HG02938 (cell line): ENCODE measurements around the gene METTL24.
"Not testable (repeated sequence)": the region's sequence is repeated elsewhere in the genome, so short reads cannot be mapped to it uniquely, and the experiment has no call there.

Experiments
- ATAC-seq: cut with Tn5 transposase; IDR thresholded peaks from one replicate; pipeline ENCODE4 v1.9.1; 2021; ENCODE audit warnings: mild to moderate bottlenecking, moderate library complexity; ENCODE audit not compliant: unreplicated experiment

The METTL24 gene

DNA sequence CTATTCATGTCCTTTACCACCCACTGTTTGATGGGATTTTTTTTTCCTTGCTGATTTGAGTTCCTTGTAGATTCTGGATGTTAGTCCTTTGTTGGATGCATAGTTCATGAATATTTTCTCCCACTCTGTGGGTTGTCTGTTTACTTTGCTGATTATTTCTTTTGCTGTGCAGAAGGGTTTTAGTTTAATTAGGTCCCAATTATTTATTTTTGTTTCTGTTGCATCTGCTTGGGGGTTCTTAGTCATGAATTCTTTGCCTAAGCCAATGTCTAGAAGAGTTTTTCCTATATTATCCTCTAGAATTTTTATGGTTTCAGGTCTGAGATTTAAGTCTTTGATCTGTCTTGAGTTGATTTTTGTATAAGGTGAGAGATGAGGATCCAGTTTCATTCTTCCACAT lies 85.4 kb downstream of the METTL24 start:
- ATAC-seq: not testable (repeated sequence)

GRCh38 chr6:110271732-110272022 lies 86.5 kb downstream of the METTL24 start:
- no peak for ATAC-seq

GRCh38 chr6:110270165-110270564 lies 88.0 kb downstream of the METTL24 start:
- no peak for ATAC-seq

- ATAC-seq: no peak
These were observed 88.5 kb downstream of the METTL24 start for GRCh38 chr6:110269623-110270022.

DNA sequence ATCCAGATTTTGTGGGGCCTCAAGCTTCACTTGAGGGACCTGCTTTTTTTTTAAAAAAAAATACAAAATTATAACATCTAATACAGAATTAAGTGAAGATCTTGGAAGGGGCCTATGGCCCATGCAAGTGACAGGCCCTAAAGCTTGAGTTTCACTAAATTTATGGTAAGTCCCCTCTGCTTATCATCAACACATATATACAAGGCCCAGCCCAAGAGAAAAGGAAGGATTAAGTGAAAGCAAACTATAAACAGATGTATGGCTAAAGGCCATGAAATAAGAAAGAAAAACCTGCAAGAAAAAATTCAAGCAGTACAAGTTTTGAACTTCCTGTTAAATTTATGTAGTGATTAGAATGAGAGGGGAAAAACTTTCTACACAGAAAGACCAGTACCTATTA lies 91.2 kb downstream of the METTL24 start:
- no peak for ATAC-seq

DNA sequence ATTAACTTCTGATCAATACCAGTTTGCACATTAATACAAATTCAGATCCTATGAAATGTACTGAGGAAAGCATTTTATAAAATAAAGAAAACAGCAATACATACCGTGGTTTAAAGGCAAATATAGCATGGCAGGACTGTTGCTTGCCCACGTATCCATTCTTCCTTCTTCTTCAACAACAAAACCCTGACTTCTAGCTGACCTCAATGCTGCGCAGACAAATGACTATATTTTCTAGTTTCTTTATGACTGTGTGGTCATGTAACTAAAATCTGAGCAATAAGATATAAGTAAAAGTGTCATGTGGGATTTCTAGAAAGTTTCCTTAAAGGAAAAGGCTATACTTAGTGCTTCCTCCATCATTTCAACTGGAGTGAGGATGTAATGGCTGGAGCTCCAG lies 92.9 kb downstream of the METTL24 start:
- peak; percentile 61 for ATAC-seq

- no peak for ATAC-seq
These were observed 101.8 kb downstream of the METTL24 start for GRCh38 chr6:110256366-110256765.

- no peak for ATAC-seq
These were observed 102.9 kb downstream of the METTL24 start for GRCh38 chr6:110255211-110255750.

DNA sequence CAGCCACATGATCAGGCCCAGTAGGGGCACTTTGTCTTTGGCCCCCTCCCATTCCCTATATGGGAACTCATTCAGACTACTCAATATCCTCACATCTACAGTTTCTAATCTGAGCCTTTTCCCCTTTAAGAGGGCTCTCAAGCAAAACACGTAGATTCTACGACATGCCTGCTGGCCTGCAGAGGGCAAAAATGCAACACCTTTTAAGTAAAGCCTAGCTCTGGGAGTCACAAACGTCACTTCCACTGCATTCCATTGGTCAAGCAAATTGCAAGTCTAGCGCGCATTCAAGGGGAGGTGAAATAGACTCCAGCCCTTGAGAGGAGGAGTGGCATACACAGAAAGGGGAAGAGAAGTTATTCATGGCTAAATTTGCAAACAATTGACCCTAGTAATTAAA lies 107.3 kb downstream of the METTL24 start:
- no peak for ATAC-seq

GRCh38 chr6:110250058-110250457 lies 108.1 kb downstream of the METTL24 start:
- ATAC-seq: no peak

GRCh38 chr6:110246900-110247546 lies 111.1 kb downstream of the METTL24 start:
- no peak for ATAC-seq

- no peak for ATAC-seq
These were observed 111.8 kb downstream of the METTL24 start for GRCh38 chr6:110246378-110246777.

DNA sequence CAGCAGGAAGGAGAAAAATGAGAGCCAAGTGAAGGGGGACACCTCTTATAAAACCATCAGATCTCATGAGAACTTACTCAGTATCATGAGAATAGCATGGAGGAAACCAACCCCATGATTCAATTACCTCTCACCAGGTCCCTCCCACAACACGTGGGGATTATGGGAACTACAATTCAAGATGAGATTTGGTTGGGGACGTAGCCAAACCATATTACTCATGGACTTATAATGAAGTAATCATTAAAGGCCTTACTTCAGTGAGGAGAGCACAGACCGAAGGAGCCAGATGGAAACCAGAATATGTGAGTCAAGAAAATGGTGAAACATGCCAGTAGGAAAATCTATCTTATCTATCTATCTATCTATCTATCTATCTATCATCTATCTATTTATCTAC lies 113.5 kb downstream of the METTL24 start:
- not testable (repeated sequence) for ATAC-seq

GRCh38 chr6:110239526-110240274 lies 118.4 kb downstream of the METTL24 start:
- ATAC-seq: no peak

DNA sequence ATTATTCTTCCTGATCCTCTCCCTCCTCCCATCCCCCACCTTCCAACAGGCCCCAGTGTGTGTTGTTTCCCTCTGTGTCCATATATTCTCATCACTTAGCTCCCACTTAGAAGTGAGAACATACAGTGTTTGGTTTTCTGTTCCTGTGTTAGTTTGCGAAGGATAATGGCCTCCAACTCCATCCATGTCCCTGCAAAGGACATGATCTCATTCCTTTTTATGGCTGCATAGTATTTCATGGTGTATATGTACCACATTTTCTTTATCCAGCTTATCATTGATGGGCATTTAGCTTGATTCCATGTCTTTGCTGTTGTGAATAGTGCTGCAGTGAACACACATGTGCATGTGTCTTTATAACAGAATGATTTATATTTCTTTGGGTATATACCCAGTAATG lies 122.1 kb downstream of the METTL24 start:
- ATAC-seq: not testable (repeated sequence)

DNA sequence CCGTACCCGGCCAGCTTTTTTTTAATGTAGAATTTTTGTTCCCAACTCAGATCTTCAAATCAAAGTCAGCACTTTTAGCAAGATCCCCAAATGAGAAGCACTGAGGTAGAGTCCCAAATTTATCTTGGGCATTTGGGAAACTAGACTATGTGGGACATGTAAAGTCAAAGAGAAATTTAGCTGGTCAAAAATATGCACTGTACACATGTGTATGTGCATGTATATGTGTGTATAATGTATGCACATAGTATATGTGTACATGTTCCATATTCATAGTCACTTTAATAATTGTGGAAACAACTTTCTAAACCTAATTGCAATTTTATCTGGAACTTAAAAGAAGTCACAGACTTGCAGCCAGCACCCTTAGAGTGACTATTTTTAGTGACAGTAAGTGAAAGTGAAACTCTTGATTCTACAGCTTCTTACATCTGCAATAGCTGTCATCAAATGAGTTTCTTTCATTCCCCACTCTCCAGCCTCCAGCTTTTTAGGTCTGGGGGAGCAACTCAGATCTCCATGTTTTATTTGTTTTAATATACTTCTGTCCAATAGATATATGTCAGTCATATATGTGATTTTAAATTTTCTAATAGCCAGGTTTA lies 124.3 kb downstream of the METTL24 start:
- peak; percentile 98 for ATAC-seq

DNA sequence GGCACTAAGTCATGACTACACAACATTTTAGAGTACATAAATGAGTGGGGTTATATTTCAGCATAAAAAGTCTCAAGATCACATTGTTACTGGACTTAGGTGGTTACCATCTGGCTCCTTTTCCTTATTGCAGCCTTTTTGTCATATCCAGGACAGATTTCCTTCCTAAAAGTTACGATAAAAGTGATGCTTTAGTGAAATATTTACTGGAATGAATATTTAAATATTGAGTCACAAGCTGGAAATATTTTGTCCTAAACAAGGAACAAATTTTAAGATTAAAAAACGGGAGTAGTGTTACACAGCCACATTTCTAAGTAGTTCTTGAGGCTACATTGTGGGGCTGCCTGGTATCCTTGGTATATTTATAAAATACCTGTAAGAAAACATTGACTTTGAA lies 125.7 kb downstream of the METTL24 start:
- no peak for ATAC-seq

- no peak for ATAC-seq
These were observed 131.9 kb downstream of the METTL24 start for GRCh38 chr6:110226261-110226660.

- no peak for ATAC-seq
These were observed 136.4 kb downstream of the METTL24 start for GRCh38 chr6:110221738-110222137.

- ATAC-seq: no peak
These were observed 140.9 kb downstream of the METTL24 start for GRCh38 chr6:110217266-110217665.

GRCh38 chr6:110216140-110216539 lies 142.0 kb downstream of the METTL24 start:
- no peak for ATAC-seq

- no peak for ATAC-seq
These were observed 143.8 kb downstream of the METTL24 start for GRCh38 chr6:110214338-110214737.
